Measurements from ENCODE around the gene HAO1.
"Not testable (repeated sequence)": the region's sequence is repeated elsewhere in the genome, so short reads cannot be mapped to it uniquely, and the experiment has no call there.

HAO1 gene

GRCh38 chr20:7940341-7940740, at the start of gene HAO1:
HAO1 (minus strand) TSS chr20:7940458; CDS start chr20:7940422, 36 bp downstream.
- DNase-seq: no peak

GRCh38 chr20:7989379-7989778, 49.1 kb upstream of the HAO1 start:
- peak; percentile 5 for DNase-seq

GRCh38 chr20:7985916-7986315, 45.7 kb upstream of the HAO1 start:
- no peak for DNase-seq

GRCh38 chr20:7984192-7984591, 43.9 kb upstream of the HAO1 start:
- DNase-seq: no peak

- DNase-seq: no peak
Measured at GRCh38 chr20:7981374-7981773, 41.1 kb upstream of the HAO1 start.

GRCh38 chr20:7980332-7981046, 40.2 kb upstream of the HAO1 start:
- peak; percentile 41 for DNase-seq

- no peak for DNase-seq
Measured at GRCh38 chr20:7977709-7978108, 37.5 kb upstream of the HAO1 start.

GRCh38 chr20:7975851-7976414, 35.7 kb upstream of the HAO1 start:
- DNase-seq: no peak

- no peak for DNase-seq
Measured at GRCh38 chr20:7974785-7975435, 34.7 kb upstream of the HAO1 start.

- DNase-seq: no peak
Measured at GRCh38 chr20:7971536-7972280, 31.4 kb upstream of the HAO1 start.

GRCh38 chr20:7967199-7967844, 27.1 kb upstream of the HAO1 start:
- no peak for DNase-seq

GRCh38 chr20:7966176-7966575, 25.9 kb upstream of the HAO1 start:
- DNase-seq: no peak

GRCh38 chr20:7959484-7959883, 19.2 kb upstream of the HAO1 start:
- no peak for DNase-seq

GRCh38 chr20:7956561-7956960, 16.3 kb upstream of the HAO1 start:
- not testable (repeated sequence) for DNase-seq

GRCh38 chr20:7950387-7950786, 10.1 kb upstream of the HAO1 start:
- DNase-seq: no peak

- no peak for DNase-seq
Measured at GRCh38 chr20:7943891-7944290, 3.6 kb upstream of the HAO1 start.

- DNase-seq: peak; percentile 16
Measured at GRCh38 chr20:7939663-7940062, 595 bp downstream of the HAO1 start.

- DNase-seq: no peak
Measured at GRCh38 chr20:7938058-7938457, 2.2 kb downstream of the HAO1 start.

- no peak for DNase-seq
Measured at GRCh38 chr20:7937328-7937727, 2.9 kb downstream of the HAO1 start.

GRCh38 chr20:7935027-7935551, 5.2 kb downstream of the HAO1 start:
- no peak for DNase-seq

GRCh38 chr20:7933346-7933745, 6.9 kb downstream of the HAO1 start:
- no peak for DNase-seq

- no peak for DNase-seq
Measured at GRCh38 chr20:7930343-7930742, 9.9 kb downstream of the HAO1 start.

GRCh38 chr20:7926767-7927166, 13.5 kb downstream of the HAO1 start:
- DNase-seq: peak; percentile 7
